GM12892 (cell line): Measurements from ENCODE around the gene TYRO3.

Experiments used
- DNase-seq: peaks from one replicate; pipeline ENCODE4 v3.0.0; 2011; ENCODE audit not compliant: insufficient read length
- FAIRE-seq: peaks from 2 replicates; lab custom pipeline; 2011; peaks lifted over from hg19 to GRCh38; lab: Jason Lieb, UNC
- POLR2A ChIP-seq: IDR thresholded peaks from 2 replicates; pipeline ENCODE4 v1.6.1; 2011; ENCODE audit warnings: low read depth, low read length, control low read depth
- POLR2AphosphoS5 ChIP-seq: IDR thresholded peaks from 2 replicates; pipeline ENCODE4 v1.6.1; 2011; ENCODE audit warnings: low read depth, low read length, control low read depth
- TAF1 ChIP-seq: IDR thresholded peaks from 2 replicates; pipeline ENCODE4 v1.6.1; 2011; ENCODE audit warnings: low read depth, mild to moderate bottlenecking, control low read depth, low read length, borderline replicate concordance

Gene TYRO3

DNA sequence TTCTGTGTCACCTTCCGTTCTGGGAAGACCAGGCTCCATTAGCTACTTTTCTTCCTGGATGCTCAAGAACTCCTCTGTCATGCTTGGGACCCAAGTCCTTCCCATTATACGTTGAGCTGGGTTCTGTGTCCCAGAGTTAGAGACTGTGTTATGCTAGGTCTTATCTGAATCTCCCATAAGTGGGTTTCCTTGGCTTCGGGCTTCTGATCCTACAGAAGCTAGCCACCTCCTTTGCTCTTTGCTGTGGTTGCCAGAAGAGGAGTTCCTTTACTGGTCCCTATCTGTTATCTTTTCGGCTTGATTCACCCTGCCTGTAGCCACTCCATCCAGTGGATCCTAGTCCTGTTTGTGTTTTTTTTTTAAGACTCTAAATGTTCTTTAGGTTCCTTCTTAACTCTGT is 38.0 kb downstream of the TYRO3 start:
- DNase-seq (no peak), FAIRE-seq (no peak)
- TF ChIP-seq POLR2AphosphoS5 (no peak), TAF1 (no peak)

DNA sequence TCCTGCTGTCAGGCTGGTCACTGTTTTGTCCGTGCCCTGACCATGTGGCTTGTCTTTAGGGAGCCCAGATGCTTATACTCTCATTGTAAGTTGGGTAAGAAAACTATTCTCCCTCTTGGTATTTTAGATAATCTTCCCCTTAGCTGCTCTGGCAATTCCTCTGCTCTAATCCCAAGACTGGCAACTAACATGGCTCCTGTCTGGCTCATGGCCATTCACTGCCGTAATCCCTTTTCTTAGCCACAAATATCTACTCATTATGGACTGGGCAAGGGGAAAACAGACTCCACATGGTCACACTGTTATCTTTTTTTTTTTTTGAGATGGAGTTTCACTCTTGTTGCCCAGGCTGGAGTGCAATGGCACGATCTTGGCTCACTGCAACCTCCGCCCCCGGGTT is 38.8 kb downstream of the TYRO3 start:
- FAIRE-seq = no peak
- TF ChIP-seq POLR2AphosphoS5 = no peak
- no peak for TF ChIP-seq TAF1
- TF ChIP-seq POLR2A = no peak
- no peak for DNase-seq

DNA sequence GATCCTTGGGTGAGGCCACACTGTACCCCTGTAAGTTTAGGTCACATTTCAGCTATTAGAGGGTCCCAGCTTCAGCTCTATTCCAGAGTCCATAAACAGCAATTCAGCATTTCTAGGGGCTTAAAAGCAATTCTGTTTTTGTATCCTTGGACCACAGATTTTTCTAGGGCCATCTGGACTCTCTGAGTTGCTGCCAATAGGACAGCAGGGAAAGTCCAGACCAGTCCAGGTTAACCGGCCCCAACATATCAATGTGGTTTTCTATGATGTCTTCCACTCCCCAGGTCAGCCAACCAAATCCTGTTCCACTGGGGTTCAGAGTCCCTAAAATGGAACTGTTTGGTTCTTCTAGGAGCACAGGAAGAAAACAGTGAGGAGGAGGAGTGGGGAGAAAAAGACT is 40.0 kb downstream of the TYRO3 start:
- no peak for TF ChIP-seq POLR2A
- TF ChIP-seq POLR2AphosphoS5 = no peak
- no peak for TF ChIP-seq TAF1
- DNase-seq = no peak
- FAIRE-seq = no peak

DNA sequence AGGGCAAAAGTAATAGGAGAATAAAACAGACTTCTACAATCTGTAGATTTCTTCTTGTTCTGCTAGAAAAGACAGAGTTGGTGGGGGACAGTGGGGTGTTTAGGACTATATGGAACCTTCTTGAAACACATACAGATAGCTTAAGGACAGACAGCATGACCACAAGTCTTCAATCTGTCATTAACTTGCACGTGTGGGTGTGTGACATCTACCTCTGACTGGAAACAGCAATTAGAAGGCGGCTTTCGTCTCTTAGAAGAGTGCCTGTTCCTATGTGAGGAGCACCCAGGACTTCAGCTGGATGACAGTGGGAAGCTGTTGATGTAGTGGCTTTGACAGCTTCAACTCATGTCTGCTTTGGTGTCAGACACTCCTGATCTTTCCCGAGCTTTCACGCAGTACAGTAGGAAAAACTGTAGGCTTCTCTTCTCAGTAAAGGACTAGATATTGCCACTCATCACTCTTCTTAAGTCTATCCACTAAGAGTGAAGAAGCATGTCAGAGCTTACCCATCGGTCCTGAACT is 44.5 kb downstream of the TYRO3 start:
- DNase-seq (no peak), FAIRE-seq (no peak)
- TF ChIP-seq POLR2AphosphoS5 (no peak), POLR2A (no peak), TAF1 (no peak)

DNA sequence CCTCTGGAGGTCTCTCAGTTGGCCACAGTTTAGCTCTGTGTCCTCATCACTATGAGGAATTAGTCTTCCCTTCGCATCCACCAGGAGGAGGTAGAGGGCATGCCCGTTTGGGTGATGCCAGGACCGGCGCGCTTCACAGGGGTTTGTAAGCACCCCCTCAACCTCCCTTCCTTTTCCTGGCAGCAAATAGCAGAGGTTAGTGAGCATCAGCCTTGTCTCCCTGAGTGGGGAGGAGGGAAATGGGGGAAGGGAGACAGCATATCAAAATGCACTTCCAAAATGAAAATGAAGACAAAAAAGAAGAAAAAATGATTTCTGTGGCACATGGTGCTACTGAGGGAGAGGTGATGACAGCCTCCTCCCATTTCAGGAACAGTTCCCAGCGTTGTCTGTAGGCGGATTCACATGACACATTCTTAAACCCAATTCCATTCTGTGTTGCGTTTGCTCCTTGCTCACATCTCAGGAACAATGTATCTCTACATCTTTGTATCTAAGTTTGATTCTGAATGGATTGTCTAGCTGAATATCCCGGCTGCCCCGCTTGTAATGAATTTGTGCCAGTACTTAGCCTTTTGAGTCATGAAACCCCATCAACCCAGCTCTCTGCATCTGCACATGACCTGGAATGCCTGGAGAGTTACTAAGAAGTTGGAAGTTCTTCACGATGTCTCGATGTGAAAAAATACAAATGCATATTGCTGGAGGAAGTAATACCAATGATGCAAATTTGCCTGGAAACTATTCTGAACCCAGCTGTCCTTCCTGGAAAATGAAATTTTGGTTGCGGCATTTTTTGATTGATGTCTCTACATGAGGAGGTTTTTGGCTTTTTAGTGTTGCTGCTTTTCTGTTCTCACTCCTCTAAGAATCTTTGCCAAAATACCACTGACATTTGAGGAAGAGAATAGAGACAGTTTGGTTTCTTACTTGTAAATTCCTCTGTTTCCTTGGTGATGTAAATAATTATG is 45.2 kb downstream of the TYRO3 start:
- DNase-seq (peak; percentile 44), FAIRE-seq (peak; percentile 88)
- no peak for TF ChIP-seq TAF1
- TF ChIP-seq POLR2AphosphoS5 = no peak
- TF ChIP-seq POLR2A = no peak

DNA sequence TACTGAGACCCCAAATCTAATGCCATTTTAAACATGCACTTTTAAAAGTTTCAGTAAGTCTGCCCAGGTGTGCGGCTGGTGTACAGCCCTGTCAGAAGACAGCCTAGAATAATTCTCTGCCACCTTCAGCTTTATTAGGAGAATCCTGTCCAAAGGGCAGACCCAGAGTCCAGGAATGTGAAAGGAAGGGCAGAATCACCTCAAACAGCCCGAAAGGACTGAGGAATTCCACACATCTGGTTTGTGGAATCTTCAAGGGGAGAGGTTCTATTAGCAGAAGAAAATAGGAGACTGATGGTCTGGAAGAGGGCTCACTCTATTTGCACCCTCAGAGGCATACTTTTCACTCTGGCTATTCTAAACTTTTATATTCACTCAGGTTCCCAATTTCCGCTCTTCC is 46.6 kb downstream of the TYRO3 start:
- FAIRE-seq (no peak), DNase-seq (no peak)
- TF ChIP-seq TAF1 (no peak), POLR2A (no peak), POLR2AphosphoS5 (no peak)

DNA sequence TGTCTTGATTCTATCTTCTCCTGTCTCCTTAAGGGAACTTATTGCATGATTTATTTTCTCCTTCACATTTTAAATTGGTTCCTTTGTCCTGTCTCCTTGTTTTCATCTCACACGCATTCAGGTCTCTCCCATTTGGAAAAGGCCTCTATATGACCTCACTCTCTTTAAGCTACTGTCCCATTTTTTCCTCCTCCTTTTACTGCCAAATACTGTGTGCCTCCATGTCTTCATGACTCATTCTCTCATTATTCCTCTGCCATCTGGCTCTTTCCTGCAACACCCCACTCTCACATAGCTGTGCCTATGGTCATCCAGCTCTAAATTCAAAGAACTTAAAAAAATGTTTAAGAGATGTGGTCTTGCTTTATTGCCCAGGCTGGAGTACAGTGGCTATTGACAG is 48.0 kb downstream of the TYRO3 start:
- DNase-seq = no peak
- TF ChIP-seq TAF1 (no peak), POLR2A (no peak), POLR2AphosphoS5 (no peak)
- no peak for FAIRE-seq

DNA sequence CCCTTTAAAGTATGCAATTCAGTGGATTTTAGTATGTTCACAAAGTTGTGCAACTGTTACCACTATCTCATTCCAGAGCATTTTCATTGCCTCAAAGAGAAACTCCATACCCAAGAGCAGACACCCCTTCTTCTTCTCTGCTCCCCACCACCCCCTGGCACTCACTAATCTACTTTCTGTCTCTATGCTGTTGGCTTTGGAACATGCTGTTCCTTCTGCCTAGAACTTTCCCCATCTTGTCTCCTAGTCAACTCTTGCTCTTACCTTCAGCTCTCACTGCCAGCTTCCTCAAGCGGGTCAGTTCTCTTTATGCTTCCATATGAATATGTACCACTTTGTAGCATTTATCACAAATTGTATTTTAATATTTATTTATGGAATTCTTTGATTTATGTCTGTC is 50.1 kb downstream of the TYRO3 start:
- no peak for TF ChIP-seq POLR2A
- TF ChIP-seq TAF1 = no peak
- TF ChIP-seq POLR2AphosphoS5 = no peak
- DNase-seq = no peak
- no peak for FAIRE-seq

DNA sequence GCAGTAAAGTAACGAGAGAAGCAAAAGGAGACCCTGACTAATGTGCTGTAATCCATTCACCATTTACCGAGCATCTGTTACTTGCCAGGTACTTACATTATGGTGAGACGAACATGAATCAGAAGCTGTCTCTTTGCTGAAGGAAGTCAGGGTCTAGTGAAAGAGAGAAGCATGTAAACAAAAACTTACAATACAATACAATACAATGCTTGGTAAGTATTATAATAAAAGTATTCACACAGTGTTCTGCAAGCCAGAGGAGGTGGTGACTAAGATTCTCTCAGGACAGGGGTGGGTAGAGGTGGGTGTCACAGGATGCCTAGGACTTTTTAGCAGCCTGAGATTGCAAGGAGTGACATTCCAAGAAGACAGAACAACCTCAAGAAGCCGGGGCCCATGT is 51.0 kb downstream of the TYRO3 start:
- no peak for FAIRE-seq
- TF ChIP-seq TAF1 = no peak
- TF ChIP-seq POLR2AphosphoS5 = no peak
- DNase-seq = no peak

DNA sequence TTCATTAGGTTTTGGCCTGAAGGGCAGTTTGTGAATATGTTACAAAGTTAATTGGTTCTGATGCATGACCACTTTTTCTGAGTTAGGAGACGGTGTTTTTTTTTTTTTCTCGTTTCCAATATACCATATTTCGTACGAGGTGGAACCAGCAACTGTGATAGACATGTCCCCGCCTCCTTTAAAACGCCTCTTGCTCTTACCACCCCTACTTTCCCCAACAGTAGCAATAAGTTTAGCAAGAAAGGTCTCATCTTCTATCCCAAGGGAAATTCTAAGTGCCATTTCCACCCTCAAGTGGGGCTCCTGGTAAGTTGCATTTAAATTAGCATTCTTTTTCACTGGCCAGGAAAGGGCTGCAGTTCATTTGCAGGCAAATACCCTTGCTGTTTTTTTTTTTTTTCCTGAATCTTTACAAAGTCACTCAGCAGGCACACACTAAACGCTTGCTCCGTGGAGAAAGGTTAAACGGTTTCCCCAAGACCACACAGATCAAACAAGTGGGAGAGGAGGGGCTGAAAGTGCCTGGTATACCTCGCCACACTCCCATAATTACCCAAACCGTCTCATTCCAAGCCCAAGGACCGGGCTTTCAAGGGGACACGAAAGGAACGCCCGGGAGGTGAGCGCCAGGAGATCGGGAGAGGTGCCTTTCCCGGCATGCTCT is 61.7 kb downstream of the TYRO3 start:
- TF ChIP-seq POLR2A (no peak), TAF1 (no peak), POLR2AphosphoS5 (no peak)
- DNase-seq (no peak), FAIRE-seq (no peak)
